Panc1 (cell line): Measurements from ENCODE around the gene C1RL. TPM values are rescaled to one million over a fixed set of nuclear protein-coding genes. Genes with fewer than 3 reads are reported as not detected.

Experiments used
- ATAC-seq: fragments of 200-7000 bp; cut with Tn5 transposase; 2 replicates; pipeline ENCODE4 v1.9.1; 2020; ENCODE audit warnings: mild to moderate bottlenecking, moderate library complexity
- BruUV-seq: library from RNA; stranded (reverse); fragments of 400-500 nt; replicated peaks from 2 replicates; lab custom pipeline; 2021; lab: Mats Ljungman, UMichigan
- CTCF ChIA-PET: fragments of 300-600 bp; sonication (Branson Sonifier 250); formaldehyde crosslinking; loops from one replicate; lab custom pipeline; 2022; ENCODE audit warnings: antibody characterized with exemption; lab: Charles Lee
- POLR2A ChIA-PET: fragments of 300-600 bp; sonication (Branson Sonifier 250); formaldehyde crosslinking; loops from one replicate; lab custom pipeline; 2022; ENCODE audit warnings: antibody characterized with exemption; lab: Charles Lee
- DNase-seq: peaks from one replicate; pipeline ENCODE4 v3.0.0-alpha.2; 2010; ENCODE audit warnings: low read depth, low spot score
- H3K27ac ChIP-seq: 2 replicates; pipeline ENCODE4 v1.5.1; 2011; ENCODE audit warnings: mild to moderate bottlenecking, low read length, inconsistent platforms
- H3K27me3 ChIP-seq: fragments of 200-500 bp; sonication (Bioruptor generic); 2 replicates; pipeline ENCODE4 v1.6.0; 2014; ENCODE audit warnings: low read length, inconsistent platforms; ENCODE audit not compliant: control insufficient read depth, insufficient read depth
- H3K36me3 ChIP-seq: fragments of 200-500 bp; sonication (Bioruptor generic); 2 replicates; pipeline ENCODE4 v1.5.1; 2014; ENCODE audit warnings: inconsistent platforms, mild to moderate bottlenecking, low read length, moderate library complexity; ENCODE audit not compliant: control insufficient read depth, insufficient read depth
- H3K4me1 ChIP-seq: 2 replicates; pipeline ENCODE4 v1.5.1; 2011; ENCODE audit warnings: inconsistent platforms, mild to moderate bottlenecking, low read length, moderate library complexity; ENCODE audit not compliant: control insufficient read depth, insufficient read depth
- H3K4me3 ChIP-seq, 2 experiments: 2 replicates each; pipeline ENCODE4 v1.5.1; 2011 to 2012; ENCODE audit warnings: low read depth in 2 of 2, low read length in 2 of 2, mild to moderate bottlenecking in 2 of 2, inconsistent platforms in 1 of 2, moderate library complexity in 1 of 2
- H3K9me3 ChIP-seq: fragments of 200-500 bp; sonication (Bioruptor generic); 2 replicates; pipeline ENCODE4 v1.5.1; 2014; ENCODE audit warnings: low read depth, mild to moderate bottlenecking, inconsistent platforms, low read length, moderate library complexity; ENCODE audit not compliant: control insufficient read depth, insufficient read depth
- CTCF ChIP-seq: fragments of 450-650 bp; IDR thresholded peaks from 2 replicates; pipeline ENCODE4 v1.5.1; 2017; ENCODE audit warnings: mild to moderate bottlenecking
- POLR2AphosphoS5 ChIP-seq: IDR thresholded peaks from 2 replicates; pipeline ENCODE4 v1.6.1; 2012; ENCODE audit warnings: mild to moderate bottlenecking, low read depth, low read length, moderate library complexity
- REST ChIP-seq, 2 experiments: IDR thresholded peaks; 2 replicates each; pipeline ENCODE4 v1.6.1; 2011 to 2012; ENCODE audit warnings: low read depth in 2 of 2, control low read depth in 1 of 2, low read length in 1 of 2, mild to moderate bottlenecking in 1 of 2, moderate library complexity in 1 of 2; ENCODE audit not compliant: insufficient read depth in 1 of 2
- SIN3A ChIP-seq: IDR thresholded peaks from 2 replicates; pipeline ENCODE4 v1.6.1; 2012; ENCODE audit warnings: low read depth, mild to moderate bottlenecking, low read length, moderate library complexity, borderline replicate concordance; ENCODE audit not compliant: insufficient read depth
- TCF7L2 ChIP-seq: IDR thresholded peaks from 2 replicates; pipeline ENCODE4 v1.6.1; 2011; ENCODE audit warnings: mild to moderate bottlenecking, low read depth, low read length, inconsistent platforms
- in situ Hi-C: cut with HindIII; loops from 2 replicates; pipeline ENCODE4 v1.10.0; 2016; ENCODE audit warnings: low sequenced_read_pairs, low pct_unique_long_range_greater_than_20kb
- intact Hi-C: fragments of 100-400 bp; cut with micrococcal nuclease; formaldehyde crosslinking; loops from one replicate; pipeline ENCODE4 v1.10.0; 2022; ENCODE audit not compliant: unreplicated experiment
- total RNA-seq: library from RNA; stranded (reverse); gene quantifications from one replicate; pipeline ENCODE4 v1.2.1, GENCODE V29; 2021; ENCODE audit not compliant: unreplicated experiment

The C1RL gene
- total RNA-seq, 1 experiment from 2014 or later, result 10.7 TPM

GRCh38 chr12:7121324-7121723 lies 12.3 kb upstream of the C1RL start:
- Histone ChIP-seq H3K36me3 (no peaks in the 10 kb centered on the region), H3K4me1 (no peaks in the 10 kb centered on the region), H3K4me3 (no peak overlapping the region), H3K27ac (no peak overlapping the region), H3K9me3 (no peaks in the 10 kb centered on the region), H3K27me3 (no peaks in the 10 kb centered on the region)
- ChIA-PET POLR2A (no interaction called here), CTCF (no interaction called here)
- intact Hi-C loops (no loop called here), in situ Hi-C loops (no loop called here)
- no peak for TF ChIP-seq POLR2AphosphoS5
- no peak for TF ChIP-seq TCF7L2
- no peak for TF ChIP-seq SIN3A
- TF ChIP-seq CTCF, result no peak
- TF ChIP-seq REST (IDR thresholded peaks at IDR 0.05; ENCODE audit: insufficient read depth in 1 of 2, low read depth in 2 of 2, low read length in 1 of 2), result no peak
- ATAC-seq (no peak), DNase-seq (no peak)
- no TSS peak for BruUV-seq

- H3K27ac ChIP-seq, result no peak overlapping the region
- no TSS peak for BruUV-seq
- no peaks in the 10 kb centered on the region for H3K27me3 ChIP-seq
- no peaks in the 10 kb centered on the region for H3K9me3 ChIP-seq
- ChIA-PET CTCF (no interaction called here), POLR2A (no interaction called here)
- ATAC-seq (no peak), DNase-seq (no peak)
- in situ Hi-C loops (no loop called here), intact Hi-C loops (no loop called here)
- H3K36me3 ChIP-seq, result no peaks in the 10 kb centered on the region
- H3K4me1 ChIP-seq, result no peaks in the 10 kb centered on the region
- TF ChIP-seq POLR2AphosphoS5, result no peak
- TF ChIP-seq CTCF, result no peak
- no peak for TF ChIP-seq TCF7L2
- no peak for TF ChIP-seq SIN3A
- TF ChIP-seq REST (IDR thresholded peaks at IDR 0.05; ENCODE audit: insufficient read depth in 1 of 2, low read depth in 2 of 2, low read length in 1 of 2), result no peak
- no peak overlapping the region for H3K4me3 ChIP-seq
These were observed 11.2 kb upstream of the C1RL start for GRCh38 chr12:7120166-7120565.
